ENCODE results near the gene NAALADL2.

- TF ChIP-seq CTCF (IDR thresholded peaks at IDR 0.05) (no peak), EZH2 (IDR thresholded peaks at IDR 0.05; ENCODE audit: borderline replicate concordance, insufficient read depth, low read depth, low read length, poor library complexity, severe bottlenecking) (no peak)
Measured at GRCh38 chr3:175763948-175764347, 904.8 kb downstream of the NAALADL2 start.

Data from B cell (primary cell).